IgD-negative memory B cell (primary cell): ENCODE data around the gene HS1BP3. TPM values are rescaled to one million over a fixed set of nuclear protein-coding genes. Genes with fewer than 3 reads are reported as not detected.

Experiments used
- H3K27ac Mint-ChIP-seq, 3 donors: one replicate each; pipeline ENCODE4 v1.8.0; 2020 to 2022; ENCODE audit warnings: mild to moderate bottlenecking in 3 of 3, mixed read lengths in 3 of 3, moderate library complexity in 1 of 3
- H3K27me3 Mint-ChIP-seq: one replicate; pipeline ENCODE4 v1.8.0; 2021; ENCODE audit warnings: mixed read lengths
- H3K36me3 Mint-ChIP-seq: one replicate; pipeline ENCODE4 v1.8.0; 2020; ENCODE audit warnings: mild to moderate bottlenecking, mixed read lengths
- H3K4me1 Mint-ChIP-seq, 3 donors: one replicate each; pipeline ENCODE4 v1.8.0; 2020 to 2022; ENCODE audit warnings: mixed read lengths in 3 of 3, mild to moderate bottlenecking in 1 of 3
- H3K4me3 Mint-ChIP-seq, 4 donors: one replicate each; pipeline ENCODE4 v1.8.0; 2020 to 2022; ENCODE audit warnings: mild to moderate bottlenecking in 4 of 4, mixed read lengths in 4 of 4, moderate library complexity in 3 of 4
- H3K9me3 Mint-ChIP-seq, 3 donors: one replicate each; pipeline ENCODE4 v1.8.0; 2020 to 2021; ENCODE audit warnings: mixed read lengths in 3 of 3, mild to moderate bottlenecking in 1 of 3
- polyA plus RNA-seq: library from polyadenylated mRNA; unstranded; fragments of 300-500 nt; fragmentation: Illumina TruSeq; gene quantifications from one replicate; pipeline ENCODE4 v1.2.3, GENCODE V29; 2021

HS1BP3 gene
- polyA plus RNA-seq, 1 donor from 2014 or later: 27.3 TPM

DNA sequence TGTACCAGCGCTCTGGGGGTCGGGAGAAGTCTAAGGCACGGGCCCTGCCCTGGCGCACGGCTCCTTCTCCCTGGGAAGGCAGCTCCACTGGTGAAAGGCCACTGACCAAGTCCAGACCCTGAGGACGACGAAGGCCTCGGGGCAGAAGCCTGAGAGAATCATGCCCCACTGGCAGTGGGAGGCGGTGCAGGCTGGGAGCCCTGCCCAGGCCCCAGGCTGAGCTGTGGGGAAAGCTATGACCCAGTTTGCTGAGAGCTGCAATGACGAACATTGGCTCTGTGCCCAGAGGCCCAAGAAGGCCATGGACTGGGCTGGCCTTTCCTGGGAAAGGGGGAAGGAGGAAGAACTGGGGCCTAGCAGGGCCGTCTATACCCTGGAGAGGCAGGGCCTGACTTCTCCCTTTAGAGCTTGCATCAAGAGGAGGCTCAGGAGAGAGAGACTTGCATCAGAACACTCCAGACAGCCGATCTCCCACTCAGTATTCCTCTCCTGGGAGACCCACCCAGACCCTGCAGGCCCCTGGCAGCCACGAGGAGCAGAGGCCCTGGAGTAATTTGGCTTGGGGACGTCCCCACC lies 32.9 kb downstream of the HS1BP3 start:
- peaks cover 5% of the 10 kb centered on the region for H3K36me3 Mint-ChIP-seq
- no peak overlapping the region for H3K27ac Mint-ChIP-seq

GRCh38 chr2:20617081-20617575 lies 33.8 kb downstream of the HS1BP3 start:
- H3K27ac Mint-ChIP-seq: no peak overlapping the region
- H3K9me3 Mint-ChIP-seq: no peaks in the 10 kb centered on the region
- H3K4me3 Mint-ChIP-seq: no peak overlapping the region
- H3K36me3 Mint-ChIP-seq: peaks cover 5% of the 10 kb centered on the region
- H3K27me3 Mint-ChIP-seq: no peaks in the 10 kb centered on the region
- H3K4me1 Mint-ChIP-seq: peaks cover 0 to 6% (median 4%) of the 10 kb centered on the region in 3 donors

More for the DNA sequence above, 32.9 kb downstream of the HS1BP3 start:
- H3K4me1 Mint-ChIP-seq: peaks cover 0 to 6% (median 4%) of the 10 kb centered on the region in 3 donors
- H3K27me3 Mint-ChIP-seq: no peaks in the 10 kb centered on the region
- H3K4me3 Mint-ChIP-seq: no peak overlapping the region
- H3K9me3 Mint-ChIP-seq: no peaks in the 10 kb centered on the region

DNA sequence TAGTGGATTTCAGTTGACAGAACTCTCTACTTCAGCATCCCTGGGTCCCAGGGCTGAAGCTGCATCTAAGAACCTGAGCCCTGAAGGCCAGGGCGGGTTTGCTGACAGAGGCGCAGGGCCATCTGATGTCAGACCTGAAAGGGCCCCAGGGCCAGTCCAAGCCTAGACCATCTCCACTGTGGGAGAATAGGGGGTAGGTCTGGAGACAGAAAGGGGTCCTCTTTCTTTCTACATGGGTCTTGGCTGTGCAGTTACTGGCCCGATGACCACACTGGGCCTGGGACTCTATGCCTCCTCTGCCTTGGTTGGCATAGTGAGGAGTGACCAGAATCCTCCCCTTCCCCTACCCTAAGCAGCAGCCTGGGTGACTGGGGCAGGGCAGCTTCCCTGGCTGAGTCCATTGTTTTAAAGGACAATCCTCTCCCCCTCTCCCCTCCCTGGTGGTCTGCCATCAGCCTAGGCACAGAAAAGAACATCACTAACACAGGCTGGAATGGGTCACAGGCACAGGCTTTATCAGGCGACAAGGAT lies 34.5 kb downstream of the HS1BP3 start:
- Mint-ChIP-seq H3K27me3 (no peaks in the 10 kb centered on the region), H3K36me3 (peaks cover 5% of the 10 kb centered on the region), H3K9me3 (no peaks in the 10 kb centered on the region), H3K4me1 (peaks cover 0 to 6% (median 4%) of the 10 kb centered on the region in 3 donors), H3K4me3 (no peak overlapping the region), H3K27ac (no peak overlapping the region)

DNA sequence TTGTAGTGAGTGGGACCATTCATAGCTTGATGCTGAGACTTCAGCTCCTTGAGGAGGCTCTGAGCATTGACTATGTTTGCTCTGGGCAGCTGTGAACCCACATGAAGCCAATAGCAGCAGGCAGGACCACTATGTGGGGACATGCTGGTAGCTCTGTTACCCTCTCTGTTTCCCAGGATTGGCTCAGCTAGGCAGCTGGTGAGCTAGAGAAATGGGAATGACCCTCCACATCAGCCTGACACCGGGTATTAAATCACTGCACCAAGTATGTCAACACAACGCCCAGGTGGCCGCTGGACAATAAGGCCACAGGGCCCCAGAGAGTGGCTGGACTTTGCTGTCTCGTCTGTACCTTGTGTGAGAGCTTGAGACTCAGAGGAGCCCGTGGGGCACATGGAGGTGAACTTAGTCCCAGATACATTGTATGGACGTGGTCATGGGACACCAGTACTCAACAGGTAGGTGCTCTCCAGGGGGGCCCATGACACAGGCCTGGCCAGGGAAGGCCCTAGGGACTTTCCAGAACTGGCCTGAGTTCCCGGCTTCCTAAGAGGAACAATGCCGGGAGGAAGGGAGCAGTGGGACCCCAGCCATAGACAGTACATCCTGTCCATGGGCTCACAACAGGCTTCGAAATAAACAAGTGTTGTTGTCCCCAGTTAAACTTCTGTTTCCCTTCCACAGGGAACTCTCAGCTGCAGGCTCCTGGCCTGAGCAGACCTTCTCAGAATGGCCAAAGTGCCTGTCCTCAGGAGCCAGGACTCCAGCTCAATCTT lies 35.2 kb downstream of the HS1BP3 start:
- Mint-ChIP-seq H3K9me3 (no peaks in the 10 kb centered on the region), H3K27ac (no peak overlapping the region), H3K27me3 (no peaks in the 10 kb centered on the region), H3K4me1 (peaks cover 0 to 6% (median 4%) of the 10 kb centered on the region in 3 donors), H3K4me3 (no peak overlapping the region), H3K36me3 (peaks cover 5% of the 10 kb centered on the region)

DNA sequence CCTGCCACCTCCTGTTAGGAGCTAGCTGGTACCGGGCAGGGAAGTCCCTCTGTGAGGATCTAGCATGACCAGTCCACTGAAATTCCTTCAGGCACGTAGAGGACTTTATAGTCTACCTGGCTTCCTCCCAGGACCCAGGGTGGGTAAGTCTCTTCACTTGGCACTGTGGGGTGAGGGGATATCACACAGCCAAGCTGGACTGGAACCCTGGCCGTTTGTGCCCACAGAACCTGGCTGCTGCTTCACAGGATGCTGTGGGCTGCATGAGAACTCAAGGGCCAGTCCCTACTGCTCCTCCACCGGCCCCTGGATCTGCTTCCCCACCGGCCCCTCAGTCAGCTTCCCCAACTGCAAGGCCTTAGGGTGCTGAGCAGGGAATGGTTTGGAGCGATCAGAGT lies 35.8 kb downstream of the HS1BP3 start:
- Mint-ChIP-seq H3K9me3 (no peaks in the 10 kb centered on the region), H3K4me1 (peaks cover 0 to 6% (median 4%) of the 10 kb centered on the region in 3 donors), H3K27ac (no peak overlapping the region)

GRCh38 chr2:20614201-20615067 lies 36.5 kb downstream of the HS1BP3 start:
- Mint-ChIP-seq H3K4me3 (no peak overlapping the region), H3K36me3 (peaks cover 4% of the 10 kb centered on the region), H3K27me3 (no peaks in the 10 kb centered on the region), H3K9me3 (no peaks in the 10 kb centered on the region), H3K27ac (no peak overlapping the region), H3K4me1 (peaks cover 0 to 6% (median 4%) of the 10 kb centered on the region in 3 donors)

More for the DNA sequence above, 35.8 kb downstream of the HS1BP3 start:
- Mint-ChIP-seq H3K27me3 (no peaks in the 10 kb centered on the region), H3K4me3 (no peak overlapping the region), H3K36me3 (peaks cover 4% of the 10 kb centered on the region)

DNA sequence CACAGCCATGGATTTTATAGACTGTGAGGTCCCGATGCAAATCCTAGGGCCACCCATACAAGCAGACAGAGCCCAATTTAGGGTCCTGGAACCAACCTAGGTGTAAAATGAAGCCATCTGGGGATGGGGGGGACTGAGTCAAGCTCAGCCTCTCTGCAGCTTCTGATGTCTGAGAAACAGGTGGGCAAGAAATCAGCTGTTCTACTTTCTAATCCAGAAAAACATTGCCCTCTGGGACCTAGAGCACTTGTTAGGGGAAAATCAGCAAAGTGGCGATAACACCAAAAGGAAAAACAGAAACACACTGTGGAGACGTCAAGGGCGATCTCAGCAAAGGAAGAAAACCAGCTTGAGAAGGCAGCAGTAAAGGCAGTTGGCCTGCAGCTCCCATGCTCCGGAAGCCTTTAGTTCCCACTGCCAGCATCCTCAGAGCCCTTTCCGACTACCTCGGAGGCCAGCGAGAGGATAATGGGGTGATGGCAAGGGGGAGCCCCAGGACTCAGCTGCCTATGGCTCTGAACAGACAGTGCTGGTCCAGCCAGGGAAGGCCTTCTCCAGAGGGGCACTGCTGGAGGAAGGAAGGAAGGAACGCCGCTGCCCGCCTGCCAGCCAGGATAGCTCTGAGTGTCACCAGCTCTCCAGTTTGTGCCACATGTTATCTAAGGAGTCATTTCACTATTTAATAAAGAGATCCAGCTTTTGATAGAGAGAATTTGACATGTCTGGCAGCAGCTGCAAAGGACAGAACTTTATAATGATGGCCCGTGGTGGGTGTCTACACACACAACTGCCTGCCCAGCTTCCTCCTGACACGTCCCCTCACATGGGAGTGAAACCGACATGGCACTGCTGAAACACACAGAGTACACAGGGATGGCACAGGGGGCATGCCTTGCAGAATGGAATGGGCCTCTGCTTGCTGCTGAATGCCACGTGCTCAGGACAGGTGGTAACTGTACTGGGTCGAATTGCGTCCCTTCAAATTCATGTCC lies 37.7 kb downstream of the HS1BP3 start:
- peaks cover 0 to 2% (median 0%) of the 10 kb centered on the region in 3 donors for H3K9me3 Mint-ChIP-seq
- no peaks in the 10 kb centered on the region for H3K27me3 Mint-ChIP-seq
- no peak overlapping the region for H3K27ac Mint-ChIP-seq
- peaks cover 0 to 7% (median 6%) of the 10 kb centered on the region in 3 donors for H3K4me1 Mint-ChIP-seq
- H3K36me3 Mint-ChIP-seq: peaks cover 7% of the 10 kb centered on the region
- H3K4me3 Mint-ChIP-seq: no peak overlapping the region

GRCh38 chr2:20611844-20612356 lies 39.0 kb downstream of the HS1BP3 start:
- peaks cover 7% of the 10 kb centered on the region for H3K36me3 Mint-ChIP-seq
- no peaks in the 10 kb centered on the region for H3K27me3 Mint-ChIP-seq
- peaks cover 0 to 7% (median 6%) of the 10 kb centered on the region in 3 donors for H3K4me1 Mint-ChIP-seq
- no peak overlapping the region for H3K4me3 Mint-ChIP-seq
- H3K9me3 Mint-ChIP-seq: peaks cover 0 to 3% (median 2%) of the 10 kb centered on the region in 3 donors
- no peak overlapping the region for H3K27ac Mint-ChIP-seq

DNA sequence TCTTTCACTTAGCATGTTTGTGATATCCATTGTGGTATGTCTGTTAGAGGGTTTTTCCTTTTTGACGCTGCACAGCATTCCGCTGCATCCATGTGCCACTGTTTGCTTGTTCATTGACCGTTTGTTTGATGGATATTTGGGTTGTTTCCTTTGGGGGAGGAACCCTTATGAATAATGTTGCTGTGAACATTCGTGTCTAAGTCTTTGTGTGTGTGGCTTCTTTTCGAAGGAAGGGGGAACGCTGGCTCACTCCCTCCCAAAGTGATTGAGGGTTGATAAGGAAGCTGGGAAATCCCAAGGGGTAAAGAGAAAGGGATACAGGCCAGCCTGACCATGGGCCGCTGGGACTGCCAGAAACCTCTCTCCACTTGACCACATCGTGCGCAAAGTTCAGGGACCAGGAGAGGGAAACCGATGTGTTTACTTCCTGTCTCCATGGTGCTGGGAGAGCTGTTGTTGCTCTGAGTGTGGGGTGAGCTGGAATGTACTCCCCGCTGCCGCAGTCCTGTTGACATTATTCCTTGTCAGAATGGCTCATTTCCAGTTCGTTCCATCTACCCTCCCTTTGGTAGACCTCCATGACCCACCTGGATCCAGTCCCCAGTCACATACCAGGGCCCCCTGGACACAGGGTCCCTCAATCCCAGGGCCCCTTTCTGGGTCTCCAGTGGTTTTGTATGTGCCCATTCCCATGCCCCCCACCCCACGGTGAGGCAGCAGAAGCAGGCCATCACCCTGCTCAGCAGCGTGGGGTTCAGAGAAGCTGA lies 39.6 kb downstream of the HS1BP3 start:
- Mint-ChIP-seq H3K4me1 (peaks cover 0 to 7% (median 6%) of the 10 kb centered on the region in 3 donors), H3K9me3 (peaks cover 0 to 3% (median 2%) of the 10 kb centered on the region in 3 donors), H3K27ac (no peak overlapping the region), H3K27me3 (no peaks in the 10 kb centered on the region), H3K4me3 (no peak overlapping the region), H3K36me3 (peaks cover 7% of the 10 kb centered on the region)

DNA sequence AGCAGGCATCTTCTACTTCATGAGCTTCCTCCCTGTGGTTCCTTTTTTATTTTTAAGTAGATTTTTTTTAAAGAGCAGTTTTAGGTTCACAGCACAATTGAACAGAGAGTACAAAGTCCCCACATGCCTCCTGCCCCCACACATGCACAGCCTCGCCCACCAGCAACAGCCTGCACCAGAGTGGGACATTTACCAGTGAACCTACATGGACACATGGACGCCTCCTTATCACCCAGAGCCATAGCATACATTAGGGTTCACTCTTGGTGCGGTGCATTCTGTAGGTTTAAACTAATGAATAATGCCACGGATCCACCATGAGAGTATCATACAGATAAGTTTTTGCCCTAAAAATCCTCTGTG lies 40.9 kb downstream of the HS1BP3 start:
- no peaks in the 10 kb centered on the region for H3K27me3 Mint-ChIP-seq
- peaks cover 7% of the 10 kb centered on the region for H3K36me3 Mint-ChIP-seq
- no peak overlapping the region for H3K4me3 Mint-ChIP-seq
- peaks cover 0 to 3% (median 2%) of the 10 kb centered on the region in 3 donors for H3K9me3 Mint-ChIP-seq
- peaks cover 0 to 7% (median 6%) of the 10 kb centered on the region in 3 donors for H3K4me1 Mint-ChIP-seq
- no peak overlapping the region for H3K27ac Mint-ChIP-seq

GRCh38 chr2:20609349-20609994 lies 41.4 kb downstream of the HS1BP3 start:
- peaks cover 9% of the 10 kb centered on the region for H3K36me3 Mint-ChIP-seq
- no peak overlapping the region for H3K27ac Mint-ChIP-seq
- H3K4me1 Mint-ChIP-seq: peaks cover 0 to 7% (median 4%) of the 10 kb centered on the region in 3 donors
- no peaks in the 10 kb centered on the region for H3K27me3 Mint-ChIP-seq
- no peak overlapping the region for H3K4me3 Mint-ChIP-seq
- H3K9me3 Mint-ChIP-seq: peaks cover 0 to 3% (median 2%) of the 10 kb centered on the region in 3 donors

GRCh38 chr2:20608666-20609348 lies 42.1 kb downstream of the HS1BP3 start:
- Mint-ChIP-seq H3K4me3 (peak overlapping the region in 1 of 4 donors; percentile 63), H3K4me1 (peaks cover 0 to 3% (median 0%) of the 10 kb centered on the region in 3 donors), H3K27ac (no peak overlapping the region), H3K36me3 (peaks cover 7% of the 10 kb centered on the region), H3K9me3 (peaks cover 0 to 3% (median 2%) of the 10 kb centered on the region in 3 donors), H3K27me3 (no peaks in the 10 kb centered on the region)
